GM19043 (cell line): Measurements from ENCODE around the gene CSH1.
"Not testable (repeated sequence)": the region's sequence is repeated elsewhere in the genome, so short reads cannot be mapped to it uniquely, and the experiment has no call there.

Experiments
- ATAC-seq: cut with Tn5 transposase; IDR thresholded peaks from one replicate; pipeline ENCODE4 v1.9.1; 2021; ENCODE audit warnings: low read depth; ENCODE audit not compliant: unreplicated experiment

CSH1 gene

GRCh38 chr17:63871646-63872365 lies 24.6 kb downstream of the CSH1 start:
- ATAC-seq = not testable (repeated sequence)

DNA sequence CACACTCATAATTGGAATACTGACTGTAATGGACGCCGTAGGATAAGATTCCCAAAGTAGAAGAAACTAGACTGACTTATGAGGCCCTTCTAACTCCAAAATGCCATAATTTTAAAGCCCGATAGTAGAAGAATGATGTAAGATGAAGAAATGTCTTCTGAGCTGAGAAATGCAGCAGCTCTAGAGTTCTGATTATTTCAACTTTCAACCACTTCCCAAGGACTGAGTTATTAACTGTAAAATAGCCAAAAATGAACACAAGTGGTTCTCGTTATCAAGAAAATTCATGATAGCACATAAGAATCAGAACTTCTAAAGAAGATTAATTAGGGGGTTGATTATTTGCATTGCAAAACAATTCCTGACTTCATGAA lies 26.1 kb downstream of the CSH1 start:
- ATAC-seq = not testable (repeated sequence)

GRCh38 chr17:63869491-63870291 lies 26.7 kb downstream of the CSH1 start:
- ATAC-seq = not testable (repeated sequence)

DNA sequence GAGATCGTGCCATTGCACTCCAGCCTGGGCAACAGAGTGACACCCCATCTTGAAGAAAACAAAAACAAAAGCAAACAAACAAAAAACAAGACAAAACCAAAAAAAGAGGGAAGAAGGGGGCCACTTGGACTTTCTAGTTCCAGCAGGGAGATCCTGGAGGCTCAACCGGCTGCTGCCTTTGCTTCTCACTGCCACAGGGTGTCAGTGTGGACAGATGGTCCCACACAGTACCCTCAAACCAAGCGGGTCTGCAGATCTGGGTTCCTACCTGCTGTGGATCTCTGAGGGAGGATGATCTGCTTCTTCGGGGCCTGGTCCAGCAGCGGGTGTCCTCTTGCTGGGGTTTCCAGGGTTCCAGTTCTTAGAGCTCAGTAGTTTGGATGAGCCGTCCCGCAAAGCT lies 29.7 kb downstream of the CSH1 start:
- not testable (repeated sequence) for ATAC-seq

DNA sequence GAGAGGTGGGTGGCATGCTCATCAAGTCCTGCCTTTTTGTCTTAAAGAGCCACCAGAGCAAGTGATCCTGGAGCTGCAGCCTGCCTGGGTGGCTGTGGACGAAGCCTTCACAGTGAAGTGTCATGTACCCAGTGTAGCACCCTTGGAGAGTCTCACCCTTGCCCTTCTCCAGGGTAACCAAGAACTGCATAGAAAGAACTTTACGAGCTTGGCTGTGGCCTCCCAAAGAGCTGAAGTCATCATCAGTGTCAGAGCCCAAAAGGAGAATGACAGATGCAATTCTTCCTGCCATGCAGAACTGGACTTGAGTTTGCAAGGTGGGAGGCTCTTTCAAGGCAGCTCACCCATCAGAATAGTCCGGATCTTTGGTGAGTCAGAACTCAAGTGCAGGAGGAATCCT lies 37.1 kb downstream of the CSH1 start:
- ATAC-seq = no peak

GRCh38 chr17:63856425-63856824 lies 39.9 kb downstream of the CSH1 start:
- not testable (repeated sequence) for ATAC-seq

DNA sequence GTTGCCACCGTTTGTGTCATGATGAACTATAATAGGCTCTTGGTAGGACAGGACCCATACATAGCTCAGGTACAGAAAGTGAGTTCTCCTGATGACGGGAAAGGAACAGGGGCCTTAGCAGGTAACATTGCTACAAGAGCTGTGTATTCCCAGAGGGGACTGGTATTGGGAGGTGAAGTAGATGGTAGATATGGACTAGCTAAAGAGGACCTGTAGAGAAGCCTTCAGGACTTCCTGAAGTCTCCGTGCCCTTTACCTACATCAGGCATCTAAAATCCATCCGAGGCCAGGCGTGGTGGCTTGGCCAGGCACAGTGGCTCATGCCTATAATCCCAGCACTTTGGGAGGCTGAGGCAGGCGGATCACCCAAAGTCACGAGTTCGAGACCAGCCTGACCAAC lies 41.2 kb downstream of the CSH1 start:
- no peak for ATAC-seq

GRCh38 chr17:63854709-63855108 lies 41.7 kb downstream of the CSH1 start:
- ATAC-seq = no peak

DNA sequence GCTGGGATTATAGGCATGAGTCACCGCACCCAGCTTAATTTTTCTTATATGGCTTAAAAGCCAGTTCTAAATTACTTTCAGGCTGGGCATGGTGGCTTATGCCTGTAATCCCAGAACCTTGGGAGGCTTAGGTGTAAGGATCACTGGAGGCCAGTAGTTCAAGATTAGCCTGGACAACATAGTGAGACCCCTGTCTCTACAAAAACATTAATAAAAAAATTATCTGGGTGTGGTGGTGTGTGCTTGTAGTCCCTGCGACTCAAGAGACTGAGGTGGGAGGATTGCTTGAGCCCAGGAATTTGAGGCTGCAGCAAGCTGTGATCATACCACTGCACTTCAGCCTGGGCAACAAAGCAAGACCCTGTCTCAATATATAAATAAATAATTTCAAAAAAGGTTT lies 43.1 kb downstream of the CSH1 start:
- ATAC-seq = no peak

DNA sequence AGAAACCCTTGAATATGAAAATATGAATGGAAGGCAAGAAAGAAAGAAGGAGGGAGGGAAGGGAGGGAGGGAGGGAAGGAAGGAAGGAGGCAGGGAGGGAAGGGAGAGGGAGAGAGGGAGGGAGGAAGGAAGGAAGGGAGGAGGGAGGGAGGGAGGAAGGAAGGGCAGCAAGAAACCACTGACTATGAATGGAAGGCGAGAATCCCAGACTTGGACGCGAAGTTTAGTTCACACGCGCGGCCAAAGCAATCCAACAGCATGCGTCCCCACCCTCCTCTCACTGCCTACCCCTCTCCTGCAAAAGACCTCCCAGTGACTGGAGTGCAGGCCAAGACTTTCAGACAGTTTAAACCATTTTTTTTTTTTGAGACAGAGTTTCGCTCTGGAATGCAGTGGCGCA lies 46.0 kb downstream of the CSH1 start:
- no peak for ATAC-seq

DNA sequence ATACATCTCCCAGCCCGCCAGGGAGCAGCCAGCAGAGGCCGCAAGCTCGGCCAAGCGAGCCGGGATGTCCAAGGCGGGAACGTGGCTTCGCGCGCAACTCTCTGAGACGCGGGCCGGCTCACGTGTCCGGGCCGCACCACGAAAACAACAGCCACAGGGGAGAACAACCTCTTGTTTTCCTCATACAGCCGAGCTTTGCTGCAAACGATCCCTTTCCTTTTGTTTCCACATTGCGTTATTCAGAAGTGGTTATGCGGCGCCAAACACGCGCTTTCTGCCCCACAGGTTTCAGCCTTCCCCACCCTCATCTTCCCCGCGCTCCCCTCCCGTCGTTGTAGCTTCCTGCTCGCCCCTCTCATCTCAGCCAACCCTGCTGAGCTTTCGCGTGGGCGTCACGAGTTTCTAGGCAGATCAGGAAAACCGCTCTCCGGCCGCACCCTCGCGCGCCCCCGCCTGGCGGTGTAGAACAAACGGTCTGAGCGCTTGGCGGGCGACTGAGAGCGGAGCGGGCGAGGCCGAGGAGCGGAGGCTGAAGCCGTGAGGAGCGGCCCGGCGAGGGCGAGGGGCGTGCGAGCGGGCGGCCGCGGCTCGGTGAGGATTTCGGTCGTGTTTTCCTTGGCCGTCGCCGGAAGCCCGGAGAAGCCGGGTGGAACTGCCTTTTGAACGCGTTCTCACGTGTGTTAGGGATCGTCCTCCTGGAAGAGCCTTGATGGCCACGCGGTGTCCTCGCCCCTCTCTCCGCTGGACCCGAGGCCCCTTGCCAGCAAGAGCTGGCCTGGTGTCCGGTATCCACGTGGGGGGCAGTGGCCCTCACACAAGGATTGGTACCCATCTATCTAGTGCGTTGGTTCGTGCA lies 47.3 kb downstream of the CSH1 start:
- ATAC-seq = peak; percentile 89

GRCh38 chr17:63847525-63848249 lies 48.7 kb downstream of the CSH1 start:
- ATAC-seq = no peak

GRCh38 chr17:63845509-63845908 lies 50.9 kb downstream of the CSH1 start:
- ATAC-seq = no peak
